Fibroblast of lung (primary cell): ENCODE data around the gene EYS.

Experiments used
- EZH2 ChIP-seq: IDR thresholded peaks from 2 replicates; pipeline ENCODE4 v1.5.1; 2012; ENCODE audit warnings: low read length, control low read depth, mild to moderate bottlenecking; ENCODE audit errors: missing control alignments
- TF ChIP-seq, protein P1 (sequence below), 2 donors: IDR thresholded peaks in 1 of 2; conservative IDR thresholded peaks in 1 of 2; 1 replicate in 1 of 2; 2 replicates in 1 of 2; pipeline ENCODE4 v1.5.1; 2011 to 2012; ENCODE audit warnings: low read length in 2 of 2, control low read depth in 1 of 2, inconsistent platforms in 1 of 2, low read depth in 1 of 2, mild to moderate bottlenecking in 1 of 2

DNA sequence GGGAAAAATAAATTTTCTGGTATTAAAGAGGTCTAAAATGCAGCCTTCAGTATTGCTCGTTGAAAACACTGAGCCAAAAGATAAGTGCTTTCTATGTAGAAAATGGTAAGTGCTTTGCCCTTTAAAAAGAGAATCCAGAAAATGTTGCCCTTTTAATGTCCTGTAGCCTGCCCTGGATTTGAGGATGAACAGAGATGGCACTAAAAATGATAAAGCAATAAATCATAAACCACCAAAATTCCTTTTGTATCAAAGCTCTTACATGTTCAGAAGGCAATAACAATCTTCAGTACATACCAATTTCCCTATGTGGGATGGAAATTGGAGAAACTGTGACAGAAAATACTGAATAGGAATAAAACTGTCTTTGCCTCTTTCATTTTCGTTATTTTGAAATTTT lies 1665.7 kb downstream of the EYS start:
- no peak for TF ChIP-seq EZH2
- TF ChIP-seq, protein P1, sequence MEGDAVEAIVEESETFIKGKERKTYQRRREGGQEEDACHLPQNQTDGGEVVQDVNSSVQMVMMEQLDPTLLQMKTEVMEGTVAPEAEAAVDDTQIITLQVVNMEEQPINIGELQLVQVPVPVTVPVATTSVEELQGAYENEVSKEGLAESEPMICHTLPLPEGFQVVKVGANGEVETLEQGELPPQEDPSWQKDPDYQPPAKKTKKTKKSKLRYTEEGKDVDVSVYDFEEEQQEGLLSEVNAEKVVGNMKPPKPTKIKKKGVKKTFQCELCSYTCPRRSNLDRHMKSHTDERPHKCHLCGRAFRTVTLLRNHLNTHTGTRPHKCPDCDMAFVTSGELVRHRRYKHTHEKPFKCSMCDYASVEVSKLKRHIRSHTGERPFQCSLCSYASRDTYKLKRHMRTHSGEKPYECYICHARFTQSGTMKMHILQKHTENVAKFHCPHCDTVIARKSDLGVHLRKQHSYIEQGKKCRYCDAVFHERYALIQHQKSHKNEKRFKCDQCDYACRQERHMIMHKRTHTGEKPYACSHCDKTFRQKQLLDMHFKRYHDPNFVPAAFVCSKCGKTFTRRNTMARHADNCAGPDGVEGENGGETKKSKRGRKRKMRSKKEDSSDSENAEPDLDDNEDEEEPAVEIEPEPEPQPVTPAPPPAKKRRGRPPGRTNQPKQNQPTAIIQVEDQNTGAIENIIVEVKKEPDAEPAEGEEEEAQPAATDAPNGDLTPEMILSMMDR (conservative IDR thresholded peaks at IDR 0.05 in 1 of 2, IDR thresholded peaks at IDR 0.05 in 1 of 2; ENCODE audit: low read depth in 1 of 2, low read length in 2 of 2), result no peak
